Measurements from ENCODE around the gene AXDND1.
"Not testable (repeated sequence)": the region's sequence is repeated elsewhere in the genome, so short reads cannot be mapped to it uniquely, and the experiment has no call there.

AXDND1 gene

DNA sequence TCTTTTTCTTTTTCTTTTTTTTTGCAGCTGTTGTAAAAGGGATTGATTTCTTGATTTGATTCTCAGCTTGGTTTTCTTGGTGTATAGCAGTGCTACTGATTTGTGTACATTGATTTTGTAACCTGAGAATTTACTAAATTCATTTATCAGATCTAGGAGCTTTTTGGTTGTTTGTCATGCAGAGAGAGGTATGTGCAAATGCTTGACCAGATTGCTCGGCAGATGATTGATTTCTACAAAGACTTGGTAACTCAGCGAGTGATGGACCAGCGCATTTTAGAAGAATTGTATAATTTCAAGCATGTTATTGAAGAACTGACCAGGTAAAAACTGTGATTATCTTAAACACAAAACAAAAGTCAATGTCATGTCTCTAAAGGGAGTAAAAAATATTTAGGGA lies 27.9 kb downstream of the AXDND1 start:
- Mint-ChIP-seq H3K27ac (no peak overlapping the region), H3K36me3 (ENCODE audit: low read depth) (no peaks in the 10 kb centered on the region), H3K4me3 (no peak overlapping the region), H3K27me3 (peaks cover 2% of the 10 kb centered on the region), H3K4me1 (ENCODE audit: low read depth) (no peaks in the 10 kb centered on the region), H3K9me3 (peaks cover 27% of the 10 kb centered on the region)
- intact Hi-C loops (cut with micrococcal nuclease), result no loop called here

DNA sequence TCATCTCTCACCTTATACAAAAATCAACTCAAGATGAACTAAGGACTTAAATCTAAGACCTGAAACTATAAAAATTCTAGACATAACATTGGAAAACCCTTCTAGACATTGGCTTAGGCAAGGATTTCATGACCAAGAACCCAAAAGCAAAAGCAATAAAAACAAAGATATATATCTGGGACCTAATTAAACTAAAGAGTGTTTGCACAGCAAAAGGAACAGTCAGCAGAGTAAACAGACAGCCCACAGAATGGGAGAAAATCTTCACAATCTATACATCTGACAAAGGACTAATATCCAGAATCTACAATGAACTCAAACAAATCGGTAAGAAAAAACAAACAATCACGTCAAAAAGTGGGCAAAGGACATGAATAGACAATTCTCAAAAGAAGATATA lies 33.6 kb downstream of the AXDND1 start:
- H3K36me3 Mint-ChIP-seq (ENCODE audit: low read depth); H3K4me3 Mint-ChIP-seq; H3K27me3 Mint-ChIP-seq; H3K9me3 Mint-ChIP-seq; H3K27ac Mint-ChIP-seq; H3K4me1 Mint-ChIP-seq (ENCODE audit: low read depth); intact Hi-C loops (cut with micrococcal nuclease): not testable (repeated sequence)

DNA sequence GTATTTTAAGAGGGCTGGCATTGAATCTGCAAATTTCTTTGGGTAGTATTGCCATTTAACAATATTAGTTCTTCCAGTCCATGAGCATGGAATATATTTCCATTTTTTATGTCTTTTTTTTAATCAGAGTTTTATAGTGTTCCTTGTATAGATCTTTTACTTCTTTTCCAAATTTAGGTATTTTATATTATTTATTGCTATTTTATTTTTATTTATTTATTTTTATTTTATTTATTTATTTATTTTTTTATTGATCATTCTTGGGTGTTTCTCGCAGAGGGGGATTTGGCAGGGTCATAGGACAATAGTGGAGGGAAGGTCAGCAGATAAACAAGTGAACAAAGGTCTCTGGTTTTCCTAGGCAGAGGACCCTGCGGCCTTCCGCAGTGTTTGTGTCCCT lies 52.0 kb downstream of the AXDND1 start:
- H3K36me3 Mint-ChIP-seq (ENCODE audit: low read depth); H3K27me3 Mint-ChIP-seq; H3K4me1 Mint-ChIP-seq (ENCODE audit: low read depth); H3K27ac Mint-ChIP-seq; H3K4me3 Mint-ChIP-seq; intact Hi-C loops (cut with micrococcal nuclease): not testable (repeated sequence)
- H3K9me3 Mint-ChIP-seq, result peaks cover 18% of the 10 kb centered on the region

DNA sequence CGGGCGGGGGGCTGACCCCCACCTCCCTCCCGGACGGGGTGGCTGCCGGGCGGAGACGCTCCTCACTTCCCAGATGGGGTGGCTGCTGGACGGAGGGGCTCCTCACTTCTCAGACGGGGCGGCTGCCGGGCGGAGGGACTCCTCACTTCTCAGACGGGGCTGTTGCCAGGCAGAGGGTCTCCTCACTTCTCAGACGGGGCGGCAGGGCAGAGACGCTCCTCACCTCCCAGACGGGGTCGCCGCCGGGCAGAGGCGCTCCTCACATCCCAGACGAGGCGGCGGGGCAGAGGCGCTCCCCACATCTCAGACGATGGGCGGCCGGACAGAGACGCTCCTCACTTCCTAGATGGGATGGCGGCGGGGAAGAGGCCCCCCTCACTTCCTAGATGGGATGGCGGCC lies 52.9 kb downstream of the AXDND1 start:
- H3K36me3 Mint-ChIP-seq (ENCODE audit: low read depth); intact Hi-C loops (cut with micrococcal nuclease); H3K4me3 Mint-ChIP-seq; H3K4me1 Mint-ChIP-seq (ENCODE audit: low read depth); H3K27me3 Mint-ChIP-seq; H3K27ac Mint-ChIP-seq: not testable (repeated sequence)
- peaks cover 20% of the 10 kb centered on the region for H3K9me3 Mint-ChIP-seq

DNA sequence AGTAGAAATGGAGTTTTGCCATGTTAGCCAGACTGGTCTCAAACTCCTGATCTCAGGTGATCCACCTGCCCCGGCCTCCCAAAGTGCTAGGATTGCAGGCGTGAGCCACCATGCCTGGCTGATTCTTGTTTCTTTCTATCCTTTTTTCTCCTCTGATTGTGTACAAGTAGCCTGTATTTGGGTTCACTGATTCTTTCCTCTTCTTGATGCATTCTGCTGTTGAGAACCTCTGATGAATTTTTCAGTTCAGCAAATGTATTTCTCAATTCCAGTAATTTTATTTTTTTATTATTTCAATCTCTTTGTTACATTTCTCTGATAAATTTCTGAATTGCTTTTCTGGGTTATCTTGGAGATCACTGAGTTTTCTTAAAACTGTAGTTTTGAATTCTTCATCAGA lies 58.8 kb downstream of the AXDND1 start:
- intact Hi-C loops (cut with micrococcal nuclease), result no loop called here
- no peaks in the 10 kb centered on the region for H3K27me3 Mint-ChIP-seq
- no peaks in the 10 kb centered on the region for H3K4me1 Mint-ChIP-seq (ENCODE audit: low read depth)
- H3K9me3 Mint-ChIP-seq, result peaks cover 39% of the 10 kb centered on the region
- no peak overlapping the region for H3K27ac Mint-ChIP-seq
- H3K4me3 Mint-ChIP-seq, result no peak overlapping the region
- no peaks in the 10 kb centered on the region for H3K36me3 Mint-ChIP-seq (ENCODE audit: low read depth)

DNA sequence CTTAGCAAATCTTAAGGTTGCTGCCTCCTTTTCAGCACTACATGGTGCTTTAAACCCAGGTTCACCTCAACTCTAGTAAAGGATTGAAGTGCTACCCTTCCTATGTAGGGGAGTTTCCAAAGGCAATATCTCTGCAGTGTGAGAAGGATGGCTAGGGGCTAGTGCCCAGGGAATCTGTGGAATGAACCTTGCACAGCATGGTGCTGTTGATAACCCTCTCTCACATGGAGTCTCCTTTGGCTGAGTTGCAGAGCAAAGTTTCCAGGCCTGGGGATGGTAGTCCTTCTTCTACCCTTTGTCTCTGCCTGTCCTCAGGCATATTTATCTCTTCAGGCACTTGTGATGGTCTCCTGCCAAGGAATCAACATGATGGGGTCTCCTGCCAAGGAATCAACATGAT lies 59.4 kb downstream of the AXDND1 start:
- Mint-ChIP-seq H3K4me1 (ENCODE audit: low read depth) (no peaks in the 10 kb centered on the region), H3K9me3 (peaks cover 36% of the 10 kb centered on the region), H3K27me3 (no peaks in the 10 kb centered on the region), H3K4me3 (no peak overlapping the region), H3K27ac (no peak overlapping the region), H3K36me3 (ENCODE audit: low read depth) (no peaks in the 10 kb centered on the region)
- intact Hi-C loops (cut with micrococcal nuclease), result no loop called here

DNA sequence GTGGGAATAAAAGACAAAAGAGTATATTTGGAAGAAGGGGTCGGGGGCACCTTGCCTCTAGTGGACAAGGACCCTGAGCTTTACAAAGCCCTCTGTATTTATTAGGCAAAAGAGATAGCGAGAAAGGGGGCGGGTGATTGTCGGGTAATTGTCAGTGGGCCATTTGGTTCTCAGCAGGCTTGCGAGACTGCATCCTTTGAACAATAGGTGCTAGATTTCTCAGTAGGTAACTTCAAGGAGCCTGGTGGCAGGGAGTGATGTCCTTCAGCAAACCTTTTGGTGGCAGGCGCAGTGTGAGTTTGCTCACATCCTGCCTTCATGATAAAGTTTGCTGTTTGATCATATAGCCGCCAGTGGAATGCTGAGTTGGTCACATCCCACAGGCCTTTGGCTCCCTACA lies 71.4 kb downstream of the AXDND1 start:
- peaks cover 19% of the 10 kb centered on the region for H3K9me3 Mint-ChIP-seq
- H3K4me1 Mint-ChIP-seq (ENCODE audit: low read depth), result no peaks in the 10 kb centered on the region
- H3K4me3 Mint-ChIP-seq, result no peak overlapping the region
- H3K36me3 Mint-ChIP-seq (ENCODE audit: low read depth), result no peaks in the 10 kb centered on the region
- no peaks in the 10 kb centered on the region for H3K27me3 Mint-ChIP-seq
- no peak overlapping the region for H3K27ac Mint-ChIP-seq
- intact Hi-C loops (cut with micrococcal nuclease), result no loop called here

DNA sequence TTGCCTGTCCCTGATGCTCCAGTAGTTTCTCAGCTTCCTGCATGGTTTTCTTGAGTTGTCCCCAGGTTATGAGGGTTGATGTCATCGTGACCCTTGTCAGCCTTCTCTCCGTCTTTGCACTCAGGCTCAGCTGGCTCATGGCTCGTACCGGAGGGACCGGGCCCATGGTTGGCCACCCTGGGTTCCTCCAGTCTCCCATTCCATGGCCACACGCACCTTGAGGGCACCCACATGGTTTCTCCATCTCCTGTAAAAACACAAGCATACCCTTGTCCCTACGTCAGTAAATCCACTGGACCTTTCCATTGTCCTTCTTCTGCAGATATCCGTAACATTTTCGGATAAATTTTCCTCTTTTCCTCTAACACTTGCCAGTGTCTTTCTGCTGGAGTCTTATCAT lies 73.9 kb downstream of the AXDND1 start:
- H3K27ac Mint-ChIP-seq; H3K4me1 Mint-ChIP-seq (ENCODE audit: low read depth); H3K9me3 Mint-ChIP-seq; intact Hi-C loops (cut with micrococcal nuclease); H3K27me3 Mint-ChIP-seq; H3K4me3 Mint-ChIP-seq; H3K36me3 Mint-ChIP-seq (ENCODE audit: low read depth): not testable (repeated sequence)

DNA sequence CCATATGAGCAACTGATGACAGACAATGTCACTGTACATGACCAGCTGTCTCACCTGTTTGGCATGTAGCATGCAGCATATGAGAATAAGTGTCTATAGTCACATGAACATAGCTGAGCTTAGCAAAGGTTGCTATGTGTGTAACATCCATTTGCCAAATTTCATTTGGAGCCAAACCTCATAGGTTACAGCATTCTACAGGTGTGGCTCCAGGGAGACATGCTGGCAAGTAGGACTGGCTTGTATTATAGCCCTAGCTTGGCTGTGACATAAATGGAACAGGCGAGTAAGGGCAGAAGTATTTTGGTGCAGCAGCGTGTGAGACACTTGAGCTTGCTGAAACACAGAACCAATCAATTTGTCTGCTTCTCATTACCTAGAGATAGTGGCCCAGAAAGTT lies 74.5 kb downstream of the AXDND1 start:
- intact Hi-C loops (cut with micrococcal nuclease); H3K36me3 Mint-ChIP-seq (ENCODE audit: low read depth); H3K27ac Mint-ChIP-seq; H3K4me1 Mint-ChIP-seq (ENCODE audit: low read depth); H3K9me3 Mint-ChIP-seq; H3K27me3 Mint-ChIP-seq; H3K4me3 Mint-ChIP-seq: not testable (repeated sequence)

DNA sequence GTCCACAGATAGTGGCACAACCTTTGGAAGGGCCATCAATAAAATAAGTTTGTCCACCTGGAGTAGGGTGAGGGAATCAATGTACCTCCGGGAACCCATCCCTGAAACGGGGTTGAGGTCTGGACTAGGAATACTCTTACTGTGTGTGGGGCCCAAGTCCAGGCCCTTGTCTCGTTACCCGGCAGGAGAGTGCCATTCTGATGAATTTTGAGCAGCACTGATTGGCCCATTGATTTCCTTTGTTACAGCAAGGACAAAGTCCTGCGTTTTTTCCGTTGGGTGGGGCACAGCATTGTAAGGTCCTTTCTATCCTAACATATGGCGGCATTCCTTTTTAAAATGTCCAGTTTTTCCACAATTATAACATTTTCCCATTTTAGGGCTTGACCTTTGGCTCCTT lies 75.2 kb downstream of the AXDND1 start:
- Mint-ChIP-seq H3K4me1 (ENCODE audit: low read depth) (no peaks in the 10 kb centered on the region), H3K27me3 (peaks cover 4% of the 10 kb centered on the region), H3K9me3 (no peaks in the 10 kb centered on the region), H3K27ac (no peak overlapping the region), H3K36me3 (ENCODE audit: low read depth) (no peaks in the 10 kb centered on the region), H3K4me3 (no peak overlapping the region)
- intact Hi-C loops (cut with micrococcal nuclease), result no loop called here

DNA sequence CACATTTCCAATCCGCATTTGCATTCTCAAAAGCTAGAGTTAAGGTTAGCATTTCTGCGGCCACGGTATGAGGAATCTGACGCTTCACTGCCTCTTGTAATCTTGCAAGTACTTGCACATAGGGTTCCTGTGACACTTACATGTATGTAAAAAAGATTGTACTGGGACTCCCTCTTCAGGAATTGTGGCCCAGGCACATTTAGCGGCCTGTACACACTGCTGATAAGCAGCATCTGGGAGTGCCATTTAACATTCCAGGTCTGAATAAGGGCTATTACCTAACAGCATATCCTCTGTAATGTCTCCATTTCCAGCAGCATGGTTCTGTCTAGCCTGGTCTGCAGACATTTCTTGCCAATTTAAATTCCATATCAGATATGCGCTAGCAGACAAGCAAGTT lies 75.7 kb downstream of the AXDND1 start:
- Mint-ChIP-seq H3K27ac (no peak overlapping the region), H3K4me1 (ENCODE audit: low read depth) (no peaks in the 10 kb centered on the region), H3K9me3 (no peaks in the 10 kb centered on the region), H3K27me3 (peaks cover 4% of the 10 kb centered on the region), H3K4me3 (no peak overlapping the region), H3K36me3 (ENCODE audit: low read depth) (no peaks in the 10 kb centered on the region)
- intact Hi-C loops (cut with micrococcal nuclease), result no loop called here

DNA sequence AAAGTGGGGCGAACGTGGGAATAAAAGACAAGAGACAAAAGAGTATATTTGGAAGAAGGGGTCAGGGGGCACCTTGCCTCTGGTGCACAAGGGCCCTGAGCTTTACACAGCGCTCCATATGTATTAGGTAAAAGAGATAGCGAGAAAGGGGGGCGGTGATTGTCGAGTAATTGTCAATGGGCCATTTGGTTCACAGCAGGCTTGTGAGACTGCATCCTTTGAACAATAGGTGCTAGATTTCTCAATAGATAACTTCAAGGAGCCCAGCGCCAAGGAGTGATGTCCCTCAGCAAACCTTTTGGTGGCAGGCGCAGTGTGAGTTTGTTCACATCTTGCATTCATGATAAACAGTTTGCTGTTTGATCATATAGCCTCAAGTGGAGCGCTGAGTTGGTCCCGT lies 77.1 kb downstream of the AXDND1 start:
- not testable (repeated sequence) for H3K4me1 Mint-ChIP-seq (ENCODE audit: low read depth)

DNA sequence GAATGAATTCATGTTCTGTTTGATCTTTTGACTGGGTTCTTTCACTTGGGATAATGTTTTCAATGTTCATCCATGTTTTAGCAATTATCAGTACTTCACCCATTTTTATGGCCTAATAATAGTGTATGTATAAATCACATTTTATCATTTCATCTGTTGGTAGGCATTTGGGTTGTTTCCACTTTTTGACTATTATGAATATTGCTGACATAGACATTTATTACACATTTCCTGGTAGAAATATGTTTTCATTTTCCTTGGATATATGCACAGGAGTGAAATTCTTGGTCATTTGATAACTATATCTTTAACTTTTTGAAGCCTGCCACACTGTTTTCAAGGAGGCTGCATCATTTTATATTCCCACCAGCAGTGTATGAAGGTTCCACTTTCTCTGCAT lies 79.8 kb downstream of the AXDND1 start:
- H3K9me3 Mint-ChIP-seq, result no peaks in the 10 kb centered on the region
- H3K27ac Mint-ChIP-seq, result no peak overlapping the region
- intact Hi-C loops (cut with micrococcal nuclease), result no loop called here

More for the DNA sequence above, 77.1 kb downstream of the AXDND1 start:
- intact Hi-C loops (cut with micrococcal nuclease); H3K27ac Mint-ChIP-seq; H3K27me3 Mint-ChIP-seq; H3K36me3 Mint-ChIP-seq (ENCODE audit: low read depth); H3K9me3 Mint-ChIP-seq; H3K4me3 Mint-ChIP-seq: not testable (repeated sequence)

DNA sequence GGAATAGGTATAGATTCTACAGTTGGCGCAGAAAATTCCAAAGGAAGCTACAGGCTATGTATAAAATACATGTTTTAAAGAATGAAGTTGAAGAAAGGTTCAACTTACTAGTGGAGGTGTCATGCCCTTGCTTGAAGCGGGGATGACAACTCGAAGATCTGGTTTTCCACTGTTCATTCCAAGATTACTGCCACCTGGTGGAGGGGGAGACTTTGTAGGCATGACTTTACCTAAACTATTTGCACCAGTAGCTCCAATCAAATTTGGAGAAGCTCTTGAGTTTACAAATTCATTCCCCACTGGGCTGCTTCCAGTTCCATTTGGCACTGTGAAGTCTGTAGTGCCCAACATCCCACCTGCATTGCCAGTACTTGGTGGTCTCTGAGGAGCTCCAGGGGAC lies 81.7 kb downstream of the AXDND1 start:
- H3K9me3 Mint-ChIP-seq, result peaks cover 8% of the 10 kb centered on the region
- H3K27ac Mint-ChIP-seq, result no peak overlapping the region
- H3K36me3 Mint-ChIP-seq (ENCODE audit: low read depth), result no peaks in the 10 kb centered on the region
- H3K4me1 Mint-ChIP-seq (ENCODE audit: low read depth), result no peaks in the 10 kb centered on the region
- intact Hi-C loops (cut with micrococcal nuclease), result no loop called here
- peaks cover 4% of the 10 kb centered on the region for H3K27me3 Mint-ChIP-seq
- H3K4me3 Mint-ChIP-seq, result no peak overlapping the region

More for the DNA sequence above, 79.8 kb downstream of the AXDND1 start:
- no peaks in the 10 kb centered on the region for H3K36me3 Mint-ChIP-seq (ENCODE audit: low read depth)
- H3K4me3 Mint-ChIP-seq, result no peak overlapping the region
- peaks cover 4% of the 10 kb centered on the region for H3K27me3 Mint-ChIP-seq
- H3K4me1 Mint-ChIP-seq (ENCODE audit: low read depth), result no peaks in the 10 kb centered on the region

DNA sequence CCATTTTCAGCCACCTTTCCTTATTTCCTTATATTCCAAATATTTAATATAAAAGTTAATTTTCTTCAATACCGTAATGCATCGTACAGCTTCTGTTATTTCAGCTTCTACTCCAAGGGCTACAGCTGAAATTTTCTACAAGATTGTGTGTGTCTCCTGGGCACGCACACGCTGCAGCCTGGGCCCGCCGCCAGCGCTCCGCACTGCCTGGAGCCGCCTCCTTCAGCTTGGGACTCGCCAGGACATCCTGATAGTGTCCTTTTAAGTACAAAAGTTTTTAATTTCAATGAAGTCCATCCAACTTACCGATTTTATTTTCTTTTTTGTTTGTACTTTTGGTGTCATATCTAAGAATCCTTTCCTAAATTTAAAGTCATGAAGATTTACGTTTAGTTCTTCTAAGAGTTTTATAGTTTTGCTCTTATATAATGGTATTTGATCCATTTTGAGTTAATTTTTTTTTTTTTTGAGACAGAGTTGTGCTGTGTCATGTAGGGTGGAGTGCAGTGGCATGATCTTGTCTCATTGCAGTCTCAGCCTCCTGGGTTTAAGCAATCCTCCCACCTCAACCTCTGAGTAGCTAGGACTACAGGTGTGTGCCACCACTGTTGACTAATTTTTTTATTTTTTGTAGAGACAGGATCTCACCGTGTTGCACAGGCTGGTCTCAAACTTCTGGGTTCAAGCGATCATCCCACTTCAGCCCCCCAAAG lies 82.8 kb downstream of the AXDND1 start:
- no peak overlapping the region for H3K4me3 Mint-ChIP-seq
- intact Hi-C loops (cut with micrococcal nuclease), result no loop called here
- no peak overlapping the region for H3K27ac Mint-ChIP-seq
- peaks cover 10% of the 10 kb centered on the region for H3K9me3 Mint-ChIP-seq
- peaks cover 4% of the 10 kb centered on the region for H3K27me3 Mint-ChIP-seq
- H3K36me3 Mint-ChIP-seq (ENCODE audit: low read depth), result no peaks in the 10 kb centered on the region
- no peaks in the 10 kb centered on the region for H3K4me1 Mint-ChIP-seq (ENCODE audit: low read depth)
